OCI-LY1 (cell line): ENCODE results near the gene CASKIN2.

Experiments used
- CTCF ChIP-seq: fragments of 200-600 bp; sonication (generic), shearing (Covaris generic); IDR thresholded peaks from 2 replicates; pipeline ENCODE4 v1.5.1; 2017; ENCODE audit warnings: mild to moderate bottlenecking, antibody characterized with exemption, low read length, moderate library complexity, mixed read lengths
- EZH2 ChIP-seq: fragments of 200-600 bp; sonication (generic), shearing (Covaris generic); IDR thresholded peaks from 2 replicates; pipeline ENCODE4 v1.8.0; 2017; ENCODE audit warnings: borderline replicate concordance, mixed run types, mild to moderate bottlenecking, antibody characterized with exemption, low read length, moderate library complexity, mixed read lengths

GRCh38 chr17:75511270-75511609 lies 4.1 kb downstream of the CASKIN2 start:
- TF ChIP-seq CTCF (no peak), EZH2 (no peak)
